GOT3 (cell line): Measurements from ENCODE around the gene TAP2.
A peak's percentile ranks its signal among the peaks of the same experiment; 100 is the strongest.
"Not testable (repeated sequence)": the region's sequence is repeated elsewhere in the genome, so short reads cannot be mapped to it uniquely, and the experiment has no call there.

Experiments
- DNase-seq: peaks from one replicate; lab custom pipeline; 2025; ENCODE audit warnings: mixed read lengths; lab: John Stamatoyannopoulos, UW

The TAP2 gene

DNA sequence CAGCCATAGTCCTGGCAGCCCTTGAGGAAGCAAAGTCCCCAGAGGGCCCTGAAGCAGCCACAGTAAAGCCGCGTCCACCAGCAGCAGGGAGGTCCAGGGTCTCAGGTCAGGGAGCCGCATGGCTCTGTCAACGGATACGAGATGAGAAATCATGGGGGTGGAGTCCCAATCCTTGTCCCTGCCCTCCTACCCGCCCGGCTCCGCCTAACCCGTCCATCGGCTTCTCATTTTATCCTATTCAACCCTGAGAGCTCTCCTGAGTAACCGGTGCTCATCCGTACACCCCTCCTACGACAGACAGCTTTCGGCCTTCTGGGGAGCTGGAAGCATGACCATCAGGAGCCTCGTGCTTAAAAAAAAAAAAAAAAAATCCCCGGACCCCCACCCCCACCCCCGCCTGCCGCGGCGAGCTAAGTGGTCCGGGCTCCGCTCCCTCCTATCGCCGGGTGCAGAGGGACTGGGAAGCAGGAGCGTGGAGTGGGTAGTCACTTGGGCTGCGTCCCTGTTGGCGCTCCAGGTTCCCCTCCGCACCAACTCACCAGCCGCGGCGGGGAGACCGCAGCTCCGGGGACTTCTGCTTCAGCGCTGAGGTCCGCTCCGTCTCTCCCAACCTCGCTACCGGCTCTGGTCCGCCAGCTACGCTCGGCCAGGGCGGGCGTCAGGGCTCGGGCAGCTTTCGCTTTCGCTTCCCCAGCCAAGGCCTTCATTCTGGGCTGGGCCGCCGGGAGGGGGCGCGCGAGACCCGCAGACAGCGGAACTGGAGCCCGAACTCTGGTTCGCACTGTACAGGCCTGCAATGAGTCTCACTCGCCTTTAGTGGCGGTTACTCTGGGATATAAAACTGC lies at the start of gene TAP2:
Gene TAP2 (minus strand): TSS at position 626 of the 845 bp plus-strand sequence. CDS start 506 bp downstream, at position 120.
- DNase-seq, result peak; percentile 91

DNA sequence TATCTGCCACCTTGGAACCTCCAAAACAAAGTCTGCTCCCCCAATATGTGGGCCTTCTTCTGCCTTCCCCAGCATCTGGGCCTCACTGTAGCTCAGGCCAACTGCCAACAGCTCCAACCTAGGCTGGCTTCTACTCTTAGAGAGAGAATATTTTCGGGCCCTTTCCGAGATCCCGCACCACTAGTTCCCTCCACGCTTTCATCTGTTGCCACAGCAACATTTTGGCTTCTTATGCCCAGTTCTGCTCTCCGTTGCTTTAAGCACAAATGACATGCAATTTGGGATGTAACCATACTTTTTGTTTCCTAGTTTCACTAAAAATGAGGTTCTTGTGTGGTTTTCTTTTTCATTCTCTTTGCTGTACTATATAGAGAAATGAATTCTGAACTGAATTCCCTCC lies 49.1 kb upstream of the TAP2 start:
- DNase-seq, result no peak

GRCh38 chr6:32886681-32887383 lies 48.3 kb upstream of the TAP2 start:
- no peak for DNase-seq

GRCh38 chr6:32885698-32886286 lies 47.3 kb upstream of the TAP2 start:
- no peak for DNase-seq

- DNase-seq, result no peak
Observed at GRCh38 chr6:32883789-32884188, 45.2 kb upstream of the TAP2 start.

- no peak for DNase-seq
Observed at GRCh38 chr6:32882879-32883250, 44.3 kb upstream of the TAP2 start.

GRCh38 chr6:32880962-32881361 lies 42.4 kb upstream of the TAP2 start:
- DNase-seq, result not testable (repeated sequence)

DNA sequence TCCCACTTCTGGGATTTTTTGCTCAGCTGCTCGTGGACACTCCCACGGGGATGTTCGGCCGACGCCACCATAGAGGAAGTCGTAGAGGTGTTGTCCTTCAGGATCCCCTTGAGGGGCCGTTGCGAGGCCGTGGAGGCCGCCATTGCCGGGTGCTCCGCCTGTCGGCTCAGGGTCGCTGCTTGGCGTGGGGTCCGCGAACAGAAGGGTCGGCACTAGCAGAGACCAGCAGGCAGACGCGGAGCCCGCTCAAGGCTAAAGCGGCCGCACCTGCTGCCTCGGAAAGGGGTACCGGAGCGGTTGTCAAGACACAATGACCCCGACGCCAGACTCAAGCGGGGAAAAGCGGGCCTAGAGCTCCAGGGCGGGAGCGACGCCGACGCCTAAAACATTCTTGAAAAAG lies 41.2 kb upstream of the TAP2 start:
- DNase-seq, result no peak

DNA sequence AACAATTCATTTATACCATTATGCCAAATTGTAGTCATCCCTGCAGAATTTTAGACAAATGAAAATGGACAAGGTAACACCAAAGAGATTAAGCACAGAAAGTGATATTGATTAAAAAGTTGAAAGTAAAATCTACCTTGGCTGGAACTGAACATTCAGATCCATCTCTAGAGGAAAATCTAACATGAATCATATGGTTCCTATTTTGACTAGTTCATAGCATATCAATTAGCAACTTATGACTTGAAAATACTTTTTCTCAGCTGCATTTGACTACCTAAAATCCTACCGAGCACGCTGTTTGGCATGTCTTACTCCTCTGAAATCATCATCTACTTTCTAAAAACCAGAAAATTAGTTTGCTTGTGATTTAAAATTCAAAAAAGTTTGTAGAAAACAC lies 38.1 kb upstream of the TAP2 start:
- no peak for DNase-seq

DNA sequence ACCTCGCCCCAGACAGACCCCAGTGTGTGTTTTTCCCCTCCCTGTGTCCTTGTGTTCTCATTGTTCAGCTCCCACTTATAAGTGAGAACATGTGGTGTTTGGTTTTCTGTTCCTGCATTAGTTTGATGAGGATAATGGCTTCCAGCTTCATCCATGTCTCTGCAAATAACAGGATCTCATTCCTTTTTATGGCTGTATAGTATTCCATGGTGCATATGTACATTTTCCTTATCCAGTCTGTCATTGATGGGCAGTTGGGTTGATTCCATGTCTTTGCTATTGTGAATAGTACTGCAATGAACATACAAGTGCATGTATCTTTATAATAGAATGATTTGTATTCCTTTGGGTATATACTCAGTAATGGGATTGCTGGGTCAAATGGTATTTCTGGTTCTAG lies 35.4 kb upstream of the TAP2 start:
- not testable (repeated sequence) for DNase-seq

DNA sequence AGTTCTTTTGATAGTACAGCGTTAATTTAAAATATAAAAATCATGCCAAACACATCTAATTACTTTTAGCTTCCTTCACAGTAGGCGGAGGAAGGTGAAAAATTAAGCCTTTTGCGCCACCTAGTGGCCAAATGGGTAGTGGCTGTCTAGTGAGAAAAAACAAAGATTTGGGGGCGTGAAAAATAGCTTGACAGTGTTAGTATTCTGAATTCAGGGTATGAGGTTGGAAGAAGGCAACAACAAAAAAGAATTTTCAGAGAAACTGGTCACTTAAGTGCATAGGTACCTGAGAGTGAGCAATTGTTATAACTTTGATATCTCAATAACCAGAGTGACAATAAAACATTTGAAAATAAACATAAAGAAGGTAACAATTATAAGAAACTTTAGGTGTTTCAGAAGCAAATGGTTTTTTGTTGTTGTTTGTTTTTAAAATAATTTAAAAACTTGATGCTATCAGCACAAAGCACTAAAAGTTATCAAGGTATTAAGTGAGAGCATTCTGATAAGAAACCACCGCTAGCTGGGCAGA lies 29.8 kb upstream of the TAP2 start:
- no peak for DNase-seq

DNA sequence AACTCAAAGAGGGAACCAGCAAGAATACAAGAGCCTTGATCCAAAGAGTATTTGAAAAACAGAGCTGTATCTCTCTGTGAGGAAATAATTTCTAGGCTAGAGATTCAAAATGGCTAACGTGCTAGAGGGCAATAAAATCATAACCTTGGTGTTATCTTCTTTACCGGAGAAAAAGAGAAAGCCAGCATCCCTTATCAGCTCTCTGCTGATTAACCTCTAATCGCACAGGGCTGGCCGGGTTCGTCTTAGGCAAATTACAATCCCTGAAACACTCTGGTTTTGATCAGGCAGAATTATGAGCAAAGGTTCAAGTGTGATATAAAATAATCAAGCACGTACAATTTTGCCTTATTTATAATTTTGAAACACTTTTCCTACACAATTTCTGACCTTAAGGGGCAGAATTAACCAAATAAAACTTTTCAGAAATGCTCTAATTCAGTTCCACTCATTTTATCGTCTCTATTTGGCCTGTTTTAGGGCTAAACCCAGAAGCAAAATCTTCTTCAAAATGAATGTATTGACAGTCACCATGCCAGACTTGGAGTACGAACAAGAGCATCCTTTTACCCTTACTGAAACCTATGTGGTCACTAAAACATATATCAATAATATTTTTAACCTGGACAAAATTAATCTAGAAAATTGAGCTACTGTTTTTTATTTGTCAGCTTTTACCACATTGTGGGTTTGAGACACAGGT lies 29.2 kb upstream of the TAP2 start:
- no peak for DNase-seq

GRCh38 chr6:32867022-32867477 lies 28.5 kb upstream of the TAP2 start:
- DNase-seq, result no peak

DNA sequence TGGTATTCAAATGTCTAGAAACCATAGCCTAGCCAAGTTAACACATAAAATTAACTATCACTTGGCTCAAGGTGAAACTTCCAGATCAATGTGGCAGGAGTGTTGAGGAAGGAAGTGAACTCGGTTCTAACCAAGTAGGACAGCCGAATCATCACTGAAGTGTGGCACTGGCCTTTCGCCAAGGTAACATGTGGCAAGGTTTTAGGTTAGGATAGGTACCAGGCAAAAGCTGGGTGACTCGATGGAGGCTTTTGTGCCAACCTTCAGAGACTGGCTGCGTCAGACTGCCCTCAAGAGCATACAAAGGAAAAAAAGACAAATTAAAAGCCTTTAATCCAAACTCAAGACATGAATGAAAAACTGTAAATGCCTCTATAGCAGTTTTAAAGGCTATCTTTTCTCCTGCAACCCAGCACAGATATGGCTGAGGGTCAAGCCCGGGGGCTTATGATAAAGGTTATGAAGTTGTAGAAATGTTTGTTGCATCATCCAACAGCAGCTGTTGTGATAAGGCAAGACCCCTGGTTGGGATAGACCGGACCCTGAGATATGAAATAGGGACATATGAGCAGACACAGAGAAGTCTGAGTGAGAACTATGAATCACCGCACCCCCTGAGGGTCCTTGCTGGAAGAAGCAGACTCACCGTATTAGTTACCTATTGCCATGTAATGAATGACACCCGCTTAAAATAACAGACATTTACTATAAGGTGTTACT lies 27.3 kb upstream of the TAP2 start:
- no peak for DNase-seq

DNA sequence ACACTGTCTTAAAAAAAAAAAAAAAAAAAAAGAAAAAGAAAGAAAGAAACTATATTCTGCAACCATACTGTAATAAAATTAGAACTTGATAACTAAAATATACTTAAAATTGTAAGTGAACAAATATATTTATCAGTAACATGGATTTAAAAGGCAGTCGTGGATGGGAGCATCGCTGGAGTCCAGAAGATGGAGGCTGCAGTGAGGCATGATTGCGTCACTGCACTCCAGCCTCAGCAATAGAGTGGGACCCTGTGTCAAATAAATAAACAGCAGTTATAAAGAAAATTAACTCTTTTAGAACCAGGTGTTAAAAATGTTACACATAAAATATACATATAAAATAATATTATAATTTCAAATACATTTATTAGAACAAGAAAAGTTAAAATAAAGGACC lies 24.2 kb upstream of the TAP2 start:
- DNase-seq, result no peak

DNA sequence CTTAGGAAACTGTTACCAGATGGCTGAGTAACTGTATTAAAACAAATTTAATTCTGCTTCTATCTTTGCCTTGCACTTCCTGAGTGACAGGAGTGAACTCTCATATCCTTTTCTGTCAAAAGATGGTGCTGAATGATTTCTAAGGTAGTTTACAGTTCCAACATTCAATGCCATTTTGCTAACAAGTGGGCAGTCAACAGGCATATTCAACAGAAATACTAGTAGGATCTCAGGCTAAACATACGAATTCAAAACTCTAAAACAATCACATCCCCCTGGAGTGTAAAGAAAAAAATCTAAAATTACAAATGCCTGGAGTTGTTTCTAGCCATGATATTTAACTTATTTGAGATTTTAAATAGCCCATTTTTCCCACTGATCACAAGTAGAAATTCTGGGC lies 22.1 kb upstream of the TAP2 start:
- no peak for DNase-seq

DNA sequence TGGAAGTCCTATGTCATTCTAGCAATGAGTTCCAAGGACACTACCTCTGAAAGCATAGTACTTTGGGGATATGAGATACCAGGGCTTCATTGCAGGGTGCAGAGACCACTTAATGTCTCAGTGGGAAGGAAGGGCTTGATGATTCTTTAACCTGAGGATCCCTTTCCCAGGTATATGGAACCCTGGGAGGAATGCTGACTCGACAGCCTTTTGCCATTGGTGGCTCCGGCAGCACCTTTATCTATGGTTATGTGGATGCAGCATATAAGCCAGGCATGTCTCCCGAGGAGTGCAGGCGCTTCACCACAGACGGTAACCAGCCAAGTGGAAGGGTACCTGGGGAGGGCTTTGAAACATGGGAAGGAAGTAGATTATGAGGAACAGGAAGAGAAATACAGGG lies 19.7 kb upstream of the TAP2 start:
- DNase-seq, result no peak

GRCh38 chr6:32857156-32857891 lies 18.8 kb upstream of the TAP2 start:
- no peak for DNase-seq

GRCh38 chr6:32855467-32856174 lies 17.1 kb upstream of the TAP2 start:
- DNase-seq, result no peak
